Adrenal gland (tissue), 12 donors: ENCODE measurements around the gene FADS2. TPM values are rescaled to one million over a fixed set of nuclear protein-coding genes. Genes with fewer than 3 reads are reported as not detected.

Source experiments
- DNase-seq, 7 donors: peaks; one replicate each; pipeline ENCODE4 v3.0.0-alpha.2; 2019 to 2020
- H3K27ac ChIP-seq, 5 donors: fragments of 200-600 bp; sonication (generic) in 4 of 5; 1 replicate in 3 of 5; 2 replicates in 2 of 5; pipeline versions ENCODE4 v1.5.1 to v1.8.0; 2016 to 2020; ENCODE audit warnings: mild to moderate bottlenecking in 1 of 5
- H3K27me3 ChIP-seq: fragments of 200-600 bp; 2 replicates; pipeline ENCODE4 v1.8.0; 2021
- H3K36me3 ChIP-seq, 2 donors: fragments of 200-600 bp; replicated peaks in 1 of 2; 1 replicate in 1 of 2; 2 replicates in 1 of 2; pipeline versions ENCODE4 v1.5.1 to v1.8.0; 2018 to 2022
- H3K4me1 ChIP-seq, 2 donors: fragments of 200-600 bp; replicated peaks in 1 of 2; 1 replicate in 1 of 2; 2 replicates in 1 of 2; pipeline versions ENCODE4 v1.5.1 to v1.8.0; 2018 to 2021
- H3K4me3 ChIP-seq, 4 donors: fragments of 200-600 bp; sonication (generic) in 3 of 4; one replicate each; pipeline ENCODE4 v1.5.1; 2016 to 2018
- H3K9me3 ChIP-seq, 3 donors: fragments of 200-600 bp; sonication (generic) in 1 of 3; replicated peaks in 1 of 3; 1 replicate in 2 of 3; 2 replicates in 1 of 3; pipeline versions ENCODE4 v1.5.1 to v1.8.0; 2016 to 2021
- POLR2A ChIP-seq, 2 donors: fragments of 450-650 bp; IDR thresholded peaks; one replicate each; pipeline ENCODE4 v1.6.1; 2017; ENCODE audit warnings: antibody characterized with exemption in 2 of 2, mild to moderate bottlenecking in 2 of 2, moderate library complexity in 1 of 2
- WGBS, 4 donors: extraction: QIAGEN DNeasy Blood & Tissue Kit in 2 of 4; methylation state at CpG; one replicate each; pipeline versions ENCODE4 v1.1.5 to v1.1.7; 2013 to 2017; 5-methylcytosine and 5-hydroxymethylcytosine counted together
- intact Hi-C, 2 donors: fragments of 100-400 bp; cut with DNase I; formaldehyde crosslinking; loops; one replicate each; pipeline versions ENCODE4 v1.14.1 to v1.15.0; 2022 to 2023
- polyA plus RNA-seq, 3 donors: library from polyadenylated mRNA; stranded (reverse); fragments of 200-250 nt in 2 of 3; fragments of 350-450 nt in 1 of 3; fragmentation: Illumina TruSeq in 1 of 3; extraction: RNeasy Lipid Tissue Mini Kit (QIAGEN cat#74804) in 1 of 3; gene quantifications; one replicate each; pipeline ENCODE4 v1.2.3, GENCODE V29; 2013 to 2014
- total RNA-seq, 9 donors: library from RNA; depleted of rRNA in 4 of 9; stranded (reverse); fragments of >200 nt in 4 of 9; fragments of 120-200 nt in 1 of 9; fragmentation: NEBNext Ultra II Directional in 1 of 9; extraction: Animal tissue kit (Norgen Biotek cat#: 25700) in 1 of 9; gene quantifications; one replicate each; pipeline versions ENCODE4 v1.1.0 to v1.2.4, GENCODE V29; 2013 to 2023
- TF ChIP-seq, protein P1 (sequence below), 6 experiments: fragments of 450-650 bp in 4 of 6; fragments of 200-600 bp in 2 of 6; sonication (generic) in 1 of 6; IDR thresholded peaks; 1 replicate in 5 of 6; 2 replicates in 1 of 6; pipeline versions ENCODE4 v1.5.1 to v1.8.0; 2016 to 2021; ENCODE audit warnings: antibody characterized with exemption in 6 of 6, mild to moderate bottlenecking in 2 of 6, moderate library complexity in 1 of 6
- donor health status: healthy with polysubstance abuse.
- donor health status: Bipolar disorder and iron deficiency.
- donor health status: DM: yes; HTN: yes; CAD: no.
- donor health status: DM: no; HTN: no; CAD: no.
- donor health status: DM: no; HTN: no; CAD: no.
- donor health status: DM: yes; HTN: yes; CAD: no.

Gene FADS2
- total and polyA plus RNA-seq, 12 donors, result 134 to 1,327 (median 488) TPM

- H3K9me3 ChIP-seq, result no peaks in the 10 kb centered on the region
- no peaks in the 10 kb centered on the region for H3K27me3 ChIP-seq
- DNase-seq, result no peak
- intact Hi-C loops, result loop anchor here in 1 of 2 donors (10.0 kb wide), 2 partner anchors 172 to 332 kb away; partner anchors contain the start of gene BEST1
- no peak overlapping the region for H3K4me3 ChIP-seq
- no peak overlapping the region for H3K27ac ChIP-seq
- peaks cover 0 to under 1% of the 10 kb centered on the region in 2 donors for H3K4me1 ChIP-seq
- H3K36me3 ChIP-seq, result peaks cover 0 to 28% of the 10 kb centered on the region in 2 donors
- WGBS, 4 donors, result 81 to 96% (median 87%) methylated on average over 8 to 11 of the region's 11 CpGs
- TF ChIP-seq, protein P1, sequence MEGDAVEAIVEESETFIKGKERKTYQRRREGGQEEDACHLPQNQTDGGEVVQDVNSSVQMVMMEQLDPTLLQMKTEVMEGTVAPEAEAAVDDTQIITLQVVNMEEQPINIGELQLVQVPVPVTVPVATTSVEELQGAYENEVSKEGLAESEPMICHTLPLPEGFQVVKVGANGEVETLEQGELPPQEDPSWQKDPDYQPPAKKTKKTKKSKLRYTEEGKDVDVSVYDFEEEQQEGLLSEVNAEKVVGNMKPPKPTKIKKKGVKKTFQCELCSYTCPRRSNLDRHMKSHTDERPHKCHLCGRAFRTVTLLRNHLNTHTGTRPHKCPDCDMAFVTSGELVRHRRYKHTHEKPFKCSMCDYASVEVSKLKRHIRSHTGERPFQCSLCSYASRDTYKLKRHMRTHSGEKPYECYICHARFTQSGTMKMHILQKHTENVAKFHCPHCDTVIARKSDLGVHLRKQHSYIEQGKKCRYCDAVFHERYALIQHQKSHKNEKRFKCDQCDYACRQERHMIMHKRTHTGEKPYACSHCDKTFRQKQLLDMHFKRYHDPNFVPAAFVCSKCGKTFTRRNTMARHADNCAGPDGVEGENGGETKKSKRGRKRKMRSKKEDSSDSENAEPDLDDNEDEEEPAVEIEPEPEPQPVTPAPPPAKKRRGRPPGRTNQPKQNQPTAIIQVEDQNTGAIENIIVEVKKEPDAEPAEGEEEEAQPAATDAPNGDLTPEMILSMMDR (IDR thresholded peaks at IDR 0.05), result no peak
- no peak for TF ChIP-seq POLR2A (IDR thresholded peaks at IDR 0.05)
Observed at GRCh38 chr11:61782841-61783240, 45.3 kb upstream of the FADS2 start.

DNA sequence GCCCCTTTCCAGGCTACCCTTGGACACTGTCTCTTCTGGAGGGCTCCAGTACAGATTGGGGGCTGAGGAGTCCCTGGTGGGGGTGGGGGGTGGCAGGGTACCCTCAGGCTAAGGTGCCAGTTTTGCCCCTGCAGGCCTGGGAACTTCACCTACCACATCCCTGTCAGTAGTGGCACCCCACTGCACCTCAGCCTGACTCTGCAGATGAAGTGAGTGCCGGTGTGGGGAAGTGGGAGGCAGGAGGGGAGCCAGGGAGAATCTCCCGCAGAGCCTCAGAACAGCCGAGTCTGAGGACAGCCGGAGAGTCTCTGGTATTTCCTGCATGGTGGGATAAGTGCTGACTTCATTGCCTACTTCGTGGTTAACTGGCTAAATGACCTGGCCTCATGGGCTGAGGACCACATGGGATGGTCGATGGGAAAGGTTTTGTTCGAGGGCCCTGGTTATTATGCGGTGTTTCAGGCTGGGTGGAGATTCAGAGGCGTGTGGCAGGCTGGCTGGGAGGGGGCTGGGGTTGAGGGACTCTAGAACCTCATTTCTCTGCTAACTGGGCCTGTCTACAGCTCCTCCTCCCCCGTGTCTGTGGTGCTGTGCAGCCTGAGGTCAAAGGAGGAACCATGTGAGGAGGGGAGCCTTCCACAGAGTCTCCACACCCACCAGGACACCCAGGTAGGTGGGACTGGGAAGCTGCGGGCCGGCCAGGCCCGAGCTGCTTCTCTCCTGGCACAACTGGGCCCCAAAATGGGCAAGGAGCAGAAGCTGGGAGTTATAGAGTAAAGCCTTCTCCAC is 44.2 kb upstream of the FADS2 start:
- H3K27me3 ChIP-seq, result no peaks in the 10 kb centered on the region
- no peak overlapping the region for H3K27ac ChIP-seq
- H3K4me1 ChIP-seq, result no peaks in the 10 kb centered on the region
- H3K4me3 ChIP-seq, result no peak overlapping the region
- intact Hi-C loops, result loop anchor here in 1 of 2 donors (10.0 kb wide), 2 partner anchors 171 to 331 kb away; partner anchors contain the start of gene BEST1
- no peaks in the 10 kb centered on the region for H3K9me3 ChIP-seq
- peaks cover 0 to 39% of the 10 kb centered on the region in 2 donors for H3K36me3 ChIP-seq
- TF ChIP-seq, protein P1 (IDR thresholded peaks at IDR 0.05), result no peak
- TF ChIP-seq POLR2A (IDR thresholded peaks at IDR 0.05), result no peak
- no peak for DNase-seq
- 72 to 82% (median 75%) methylated on average over 7 to 13 of the region's 13 CpGs for WGBS, 4 donors

GRCh38 chr11:61784506-61784805 is 43.6 kb upstream of the FADS2 start:
- DNase-seq, result no peak
- H3K27ac ChIP-seq, result no peak overlapping the region
- H3K4me1 ChIP-seq, result no peaks in the 10 kb centered on the region
- no peaks in the 10 kb centered on the region for H3K9me3 ChIP-seq
- H3K4me3 ChIP-seq, result no peak overlapping the region
- 76 to 86% (median 84%) methylated on average over 7 of the region's 7 CpGs for WGBS, 4 donors
- no peak for TF ChIP-seq POLR2A (IDR thresholded peaks at IDR 0.05)
- TF ChIP-seq, protein P1 (IDR thresholded peaks at IDR 0.05), result no peak
- H3K27me3 ChIP-seq, result no peaks in the 10 kb centered on the region
- peaks cover 0 to 45% of the 10 kb centered on the region in 2 donors for H3K36me3 ChIP-seq
- intact Hi-C loops, result loop anchor here in 1 of 2 donors (10.0 kb wide), 2 partner anchors 170 to 330 kb away; partner anchors contain the start of gene BEST1

DNA sequence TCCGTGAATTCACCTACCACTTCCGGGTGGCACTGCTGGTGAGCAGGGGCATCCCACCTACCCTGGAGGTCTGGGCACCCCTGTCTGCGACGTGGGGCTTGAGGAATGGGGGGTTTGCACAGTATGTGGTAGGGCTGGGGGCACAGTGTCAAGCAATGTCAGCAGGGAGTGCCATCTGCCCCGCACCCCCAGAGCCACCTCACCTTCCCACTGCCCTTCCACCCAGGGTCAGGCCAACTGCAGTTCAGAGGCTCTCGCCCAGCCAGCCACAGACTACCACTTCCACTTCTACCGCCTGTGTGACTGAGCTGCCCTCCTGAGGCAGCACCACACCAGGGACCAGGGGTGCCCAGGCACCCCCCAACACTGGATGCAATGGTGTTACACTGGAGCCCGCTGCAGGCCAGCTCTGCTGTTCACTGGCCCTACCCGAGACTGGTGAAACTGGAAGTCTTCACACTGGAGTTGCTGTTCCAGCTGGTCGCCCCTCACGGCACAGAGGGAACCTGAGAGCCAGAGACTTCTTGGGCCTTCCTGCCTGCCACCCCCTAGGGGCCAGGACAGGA is 42.2 kb upstream of the FADS2 start:
- DNase-seq, result no peak
- TF ChIP-seq, protein P1 (IDR thresholded peaks at IDR 0.05), result no peak
- TF ChIP-seq POLR2A (IDR thresholded peaks at IDR 0.05), result no peak
- intact Hi-C loops, result loop anchor here in 1 of 2 donors (10.0 kb wide), 2 partner anchors 169 to 329 kb away; partner anchors contain the start of gene BEST1
- Histone ChIP-seq H3K4me3 (no peak overlapping the region), H3K27me3 (no peaks in the 10 kb centered on the region), H3K36me3 (peaks cover 0 to 56% of the 10 kb centered on the region in 2 donors), H3K27ac (no peak overlapping the region), H3K9me3 (no peaks in the 10 kb centered on the region), H3K4me1 (no peaks in the 10 kb centered on the region)
- 87 to 93% (median 88%) methylated on average over 6 to 11 of the region's 11 CpGs for WGBS, 4 donors
